GM12878 (cell line): Measurements from ENCODE around the gene VANGL1. TPM values are rescaled to one million over a fixed set of nuclear protein-coding genes. Genes with fewer than 3 reads are reported as not detected.

Experiments
- BRCA1 ChIP-seq: IDR thresholded peaks from 2 replicates; pipeline ENCODE4 v1.6.1; 2011; ENCODE audit warnings: low read depth, low read length, improper control_type of control experiment
- E4F1 ChIP-seq: fragments of 450-650 bp; IDR thresholded peaks from 2 replicates; pipeline ENCODE4 v1.6.1; 2018; ENCODE audit warnings: borderline replicate concordance, mild to moderate bottlenecking; ENCODE audit not compliant: partially characterized antibody
- MEF2B ChIP-seq: fragments of 450-650 bp; IDR thresholded peaks from 2 replicates; pipeline ENCODE4 v1.6.1; 2018; ENCODE audit warnings: mild to moderate bottlenecking, moderate library complexity; ENCODE audit not compliant: partially characterized antibody, poor library complexity, severe bottlenecking
- POLR2AphosphoS2 ChIP-seq: IDR thresholded peaks from 2 replicates; pipeline ENCODE4 v1.6.1; 2011; ENCODE audit warnings: low read depth, mild to moderate bottlenecking, low read length, improper control_type of control experiment, moderate library complexity
- RCOR1 ChIP-seq: conservative IDR thresholded peaks from 2 replicates; pipeline ENCODE4 v1.6.1; 2012; ENCODE audit warnings: low read depth, low read length, improper control_type of control experiment
- REST ChIP-seq: IDR thresholded peaks from 2 replicates; pipeline ENCODE4 v1.6.1; 2012; ENCODE audit warnings: mild to moderate bottlenecking, low read depth, low read length
- polyA plus RNA-seq, 11 experiments: library from polyadenylated mRNA; depleted of rRNA in 4 of 11; unstranded in 6 of 11; stranded (reverse) in 5 of 11; fragments of >200 nt; fragmentation: Nextera tagmentation in 4 of 11; fragmentation: Illumina TruSeq in 1 of 11; extraction: Ambion mirVana in 4 of 11; extraction: Trizol in 1 of 11; gene quantifications; 1 replicate in 1 of 11; 2 replicates in 10 of 11; pipeline versions ENCODE4 v1.2.1 to v1.2.3, GENCODE V29; 2011 to 2016; ENCODE audit warnings: inconsistent platforms in 2 of 11, missing spikeins in 2 of 11, low read depth in 1 of 11
- total RNA-seq, 4 experiments: library from RNA; depleted of rRNA in 3 of 4; stranded (reverse); fragments of >200 nt in 3 of 4; fragmentation: Illumina TruSeq in 1 of 4; extraction: Trizol in 1 of 4; gene quantifications; 2 replicates each; pipeline versions ENCODE4 v1.2.1 to v1.2.3, GENCODE V29; 2013 to 2021

The VANGL1 gene
- total and polyA plus RNA-seq, 10 of the 15 experiments (the other 5 are each of a cell fraction or from before 2014, with no cell fraction given), result 0.71 to 12.9 (median 6.3) TPM

GRCh38 chr1:115606305-115606704 is 35.5 kb upstream of the VANGL1 start (continued):
- TF ChIP-seq E4F1 (no peak), REST (no peak), POLR2AphosphoS2 (no peak), BRCA1 (no peak), RCOR1 (no peak), MEF2B (no peak)
